ENCODE results near the gene PCAT6. TPM values are rescaled to one million over a fixed set of nuclear protein-coding genes. Genes with fewer than 3 reads are reported as not detected.

Gene PCAT6
- total RNA-seq, 1 experiment from 2014 or later = 4.8 TPM

- Histone ChIP-seq H2AFZ (ENCODE audit: low read length) (no peak overlapping the region), H3T11ph (ENCODE audit: low read length) (no peak overlapping the region), H3K4me2 (ENCODE audit: insufficient read depth, insufficient read length, low read length) (no peak overlapping the region), H2BK15ac (ENCODE audit: low read depth, low read length) (no peak overlapping the region), H2BK12ac (ENCODE audit: insufficient read length, low read depth, low read length) (no peak overlapping the region), H3K4me1 (ENCODE audit: insufficient read depth, low read length) (no peaks in the 10 kb centered on the region; the same call in 1 of the 2 replicates), H3K4ac (ENCODE audit: low read depth, low read length) (no peak overlapping the region), H3K9me3 (ENCODE audit: control insufficient read depth, low read depth, low read length) (no peaks in the 10 kb centered on the region), H4K20me1 (ENCODE audit: control insufficient read depth, insufficient read depth, insufficient read length) (no peaks in the 10 kb centered on the region), H3K56ac (ENCODE audit: insufficient read length, low read depth, low read length) (no peak overlapping the region), H3K18ac (ENCODE audit: insufficient read length, low read depth, low read length) (no peak overlapping the region), H3K23me2 (ENCODE audit: insufficient read length, low read depth, low read length, poor library complexity, severe bottlenecking) (no peaks in the 10 kb centered on the region), H2BK20ac (ENCODE audit: low read depth, low read length, poor library complexity, severe bottlenecking) (no peak overlapping the region), H2BK120ac (ENCODE audit: low read depth, low read length, poor library complexity, severe bottlenecking) (no peak overlapping the region), H3K9ac (ENCODE audit: extremely low read depth, insufficient read length, low read length) (no peak overlapping the region), H4K91ac (ENCODE audit: insufficient read length, low read depth, low read length) (no peak overlapping the region), H3K14ac (ENCODE audit: insufficient read depth, low read length) (no peak overlapping the region), H4K5ac (ENCODE audit: insufficient read length, low read depth, low read length) (no peak overlapping the region), H3K79me2 (ENCODE audit: insufficient read depth, low read length) (no peaks in the 10 kb centered on the region), H3K79me1 (ENCODE audit: insufficient read depth, low read depth, low read length, poor library complexity, severe bottlenecking) (no peaks in the 10 kb centered on the region), H3K27me3 (ENCODE audit: insufficient read depth, low read length) (no peaks in the 10 kb centered on the region), H3K23ac (ENCODE audit: insufficient read length, low read depth, low read length) (no peak overlapping the region), H2AK5ac (ENCODE audit: insufficient read length, low read length) (no peak overlapping the region), H2BK5ac (ENCODE audit: insufficient read length, low read length) (no peak overlapping the region), H3K27ac (ENCODE audit: insufficient read length, low read depth, low read length) (no peak overlapping the region), H4K8ac (replicated peaks; ENCODE audit: insufficient read length, low read depth, low read length) (no peak overlapping the region)
- no CpG with 5 or more reads among the region's 5 CpGs for WGBS (ENCODE audit: extremely low coverage, insufficient read length, low lambda C conversion rate)
- H3K27me3 Mint-ChIP-seq (ENCODE audit: low read depth) = no peaks in the 10 kb centered on the region; the same call in 1 of the 2 replicates
- DNase-seq = no peak
- H3K4me1 Mint-ChIP-seq = peaks cover 19 to 23% of the 10 kb centered on the region in 2 experiments
- no peak overlapping the region for H3K4me3 Mint-ChIP-seq
- H3K27ac Mint-ChIP-seq = no peak overlapping the region; a peak in 1 of 7 replicates
- no peak for TF ChIP-seq CTCF (conservative IDR thresholded peaks at IDR 0.05)
- H3K36me3 Mint-ChIP-seq (ENCODE audit: insufficient read depth in 1 of 3, low read depth in 3 of 3) = no peaks in the 10 kb centered on the region
- H3K9me3 Mint-ChIP-seq = no peaks in the 10 kb centered on the region; a peak in 1 of 5 replicates
Measured at GRCh38 chr1:202837746-202838262, 27.1 kb downstream of the PCAT6 start.
